WTC11 (cell line): Measurements from ENCODE around the gene HIVEP2.

Experiments used
- CTCF ChIP-seq: fragments of 200-600 bp; IDR thresholded peaks from 2 replicates; pipeline ENCODE4 v1.8.0; 2022; ENCODE audit warnings: antibody characterized with exemption
- ELF4 ChIP-seq: sonication (generic); formaldehyde crosslinking; IDR thresholded peaks from 2 replicates; pipeline ENCODE4 v1.8.1; 2022; ENCODE audit warnings: low read depth, mild to moderate bottlenecking, moderate library complexity, missing genetic modification reagents
- ESRRA ChIP-seq: sonication (generic); formaldehyde crosslinking; IDR thresholded peaks from 2 replicates; pipeline ENCODE4 v1.8.1; 2022; ENCODE audit warnings: mild to moderate bottlenecking, missing genetic modification reagents, borderline replicate concordance
- HMGXB4 ChIP-seq: sonication (generic); formaldehyde crosslinking; IDR thresholded peaks from 2 replicates; pipeline ENCODE4 v1.8.1; 2023; ENCODE audit warnings: mild to moderate bottlenecking, moderate library complexity, missing genetic modification reagents
- JUN ChIP-seq: sonication (generic); formaldehyde crosslinking; IDR thresholded peaks from 2 replicates; pipeline ENCODE4 v1.8.0; 2023; ENCODE audit warnings: mild to moderate bottlenecking, missing genetic modification reagents
- KAT7 ChIP-seq: sonication (generic); formaldehyde crosslinking; IDR thresholded peaks from 2 replicates; pipeline ENCODE4 v1.8.1; 2023; ENCODE audit warnings: missing genetic modification reagents, mild to moderate bottlenecking, borderline replicate concordance
- USF2 ChIP-seq: sonication (generic); formaldehyde crosslinking; IDR thresholded peaks from 2 replicates; pipeline ENCODE4 v1.8.1; 2023; ENCODE audit warnings: mild to moderate bottlenecking, missing genetic modification reagents, moderate library complexity
- ZNF263 ChIP-seq: sonication (generic); formaldehyde crosslinking; IDR thresholded peaks from 2 replicates; pipeline ENCODE4 v1.8.1; 2022; ENCODE audit warnings: low read depth, mild to moderate bottlenecking, moderate library complexity, missing genetic modification reagents
- ZSCAN18 ChIP-seq: fragments of 250-450 bp; sonication (Bioruptor Pico); IDR thresholded peaks from 2 replicates; pipeline ENCODE4 v2.1.2; 2022; ENCODE audit warnings: mild to moderate bottlenecking, moderate library complexity

- TF ChIP-seq ESRRA (CRISPR knock-in tag) (no peak), KAT7 (CRISPR knock-in tag) (no peak), CTCF (no peak), ELF4 (CRISPR knock-in tag) (no peak), ZSCAN18 (CRISPR knock-in tag) (no peak), ZNF263 (CRISPR knock-in tag) (no peak), HMGXB4 (no peak), JUN (CRISPR knock-in tag) (no peak), USF2 (no peak)
Observed at GRCh38 chr6:142763205-142763604, 181.8 kb downstream of the HIVEP2 start.
